GM18868 (cell line): Measurements from ENCODE around the gene DPP6.
"Not testable (repeated sequence)": the region's sequence is repeated elsewhere in the genome, so short reads cannot be mapped to it uniquely, and the experiment has no call there.

Experiments
- ATAC-seq: cut with Tn5 transposase; IDR thresholded peaks from one replicate; pipeline ENCODE4 v1.9.1; 2021; ENCODE audit warnings: mild to moderate bottlenecking, moderate library complexity; ENCODE audit not compliant: unreplicated experiment

The DPP6 gene

DNA sequence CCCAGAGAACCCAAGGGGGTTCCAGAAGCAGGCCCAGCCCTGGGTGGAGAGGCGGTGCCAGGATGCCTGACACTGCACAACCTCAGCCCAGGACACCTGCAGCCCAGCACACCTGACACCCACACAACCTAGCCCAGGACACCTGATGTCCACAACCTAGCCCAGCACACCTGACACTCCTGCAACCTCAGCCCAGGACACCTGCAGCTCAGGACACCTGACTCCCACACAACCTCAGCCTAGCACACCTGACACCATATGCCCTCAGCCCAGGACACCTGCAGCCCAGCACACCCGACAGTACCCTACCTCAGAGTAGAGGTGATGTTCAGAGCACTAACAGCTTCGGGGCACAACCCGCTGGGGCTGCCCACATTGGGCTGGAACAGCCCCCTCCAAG is 863.4 kb downstream of the DPP6 start:
- no peak for ATAC-seq

DNA sequence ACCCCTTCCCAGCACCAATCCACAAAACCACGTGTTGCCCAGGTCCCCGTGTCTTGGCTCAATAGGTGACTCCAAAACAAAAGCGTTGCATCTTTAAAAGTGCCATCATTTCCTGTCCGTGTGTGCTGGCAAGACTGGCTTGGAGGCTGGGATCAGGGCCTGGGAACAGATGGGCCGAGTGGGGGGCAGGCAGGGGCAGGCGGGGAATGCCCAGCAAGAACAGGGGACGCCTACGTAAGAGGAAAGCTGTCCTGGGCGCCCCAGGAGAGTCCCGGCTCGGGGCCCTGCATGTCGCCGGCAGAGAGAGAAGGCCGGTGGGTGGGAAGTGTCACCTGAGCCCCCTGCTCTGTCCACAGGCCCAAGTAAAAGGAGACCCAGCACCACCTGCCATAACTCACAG is 864.2 kb downstream of the DPP6 start:
- ATAC-seq: no peak

DNA sequence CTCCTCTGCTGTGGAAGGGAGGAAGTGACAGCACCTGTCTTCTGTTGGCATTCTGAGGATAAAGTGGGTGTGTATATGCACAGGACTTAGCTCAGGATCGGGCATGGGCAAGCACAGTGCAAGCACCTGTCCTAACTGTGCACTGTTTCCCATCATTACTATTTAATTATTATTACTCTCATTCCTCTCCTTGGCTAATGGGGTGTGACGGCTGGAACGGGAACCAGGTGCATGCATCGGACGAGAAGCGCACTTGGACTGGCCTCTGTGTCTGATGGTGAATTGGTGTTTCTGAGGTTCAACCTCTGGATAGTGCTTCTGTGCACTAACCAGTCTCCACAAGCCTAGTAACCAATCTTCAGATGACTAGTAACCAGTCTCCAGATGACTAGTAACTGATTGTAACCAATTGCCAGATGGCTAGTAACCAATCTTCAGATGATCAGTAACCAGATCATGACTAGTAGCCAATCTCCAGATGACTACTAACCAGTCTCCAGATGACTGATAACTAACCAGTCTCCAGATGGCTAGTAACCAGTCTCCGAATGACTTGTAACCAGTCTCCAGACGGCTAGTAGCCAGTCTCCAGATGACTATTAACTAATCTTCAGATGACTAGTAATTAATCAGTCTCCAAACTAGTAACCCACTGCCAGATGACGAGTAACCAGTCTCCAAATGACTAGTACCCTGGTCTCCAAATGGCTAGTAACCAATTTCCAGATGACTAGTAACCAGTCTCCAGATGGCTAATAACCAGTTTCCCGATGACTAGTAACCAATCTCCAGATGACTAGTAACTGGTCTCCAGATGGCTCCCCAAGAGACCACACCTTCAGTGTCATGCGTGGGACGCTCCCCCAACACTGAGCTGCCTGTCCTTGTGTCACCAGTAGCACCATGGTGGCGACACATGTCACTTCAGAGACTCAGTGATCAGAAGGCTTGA is 864.9 kb downstream of the DPP6 start:
- ATAC-seq: no peak

DNA sequence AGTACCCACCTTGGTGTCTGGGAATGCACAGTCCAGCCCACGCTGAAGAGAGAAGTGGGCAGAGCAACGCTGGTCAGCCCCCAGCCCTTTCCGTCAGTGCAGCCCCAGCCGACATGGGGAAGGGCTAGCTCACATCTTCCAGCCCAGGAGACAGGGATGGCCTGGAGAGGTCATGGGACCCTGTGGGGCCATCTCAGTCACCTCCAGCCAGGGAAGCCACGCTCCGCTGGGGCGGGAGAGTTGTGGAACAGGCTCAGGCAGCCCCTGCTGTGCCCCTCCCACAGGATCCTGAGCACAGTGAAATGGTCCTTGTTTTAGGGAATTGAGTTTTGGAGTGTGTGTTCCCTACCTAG is 865.6 kb downstream of the DPP6 start:
- no peak for ATAC-seq

DNA sequence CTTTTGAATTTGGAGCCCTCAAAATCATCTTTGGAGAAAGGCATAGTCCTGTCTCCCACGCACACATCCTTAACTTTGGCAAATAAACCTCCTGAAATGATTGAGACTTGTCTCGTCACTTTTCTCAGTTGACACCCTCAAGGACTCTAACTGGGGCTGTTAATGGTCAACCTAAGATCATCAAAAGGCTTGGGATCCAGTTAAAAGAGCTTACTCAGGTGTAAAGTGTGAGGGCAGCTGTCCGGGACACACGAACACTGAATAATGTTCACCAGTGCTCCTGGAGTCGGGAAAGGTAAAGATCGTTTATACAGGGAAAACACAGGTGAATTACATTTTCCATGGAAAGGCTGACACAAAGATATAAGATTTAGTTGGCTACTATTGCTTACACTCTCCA is 866.1 kb downstream of the DPP6 start:
- ATAC-seq: no peak

DNA sequence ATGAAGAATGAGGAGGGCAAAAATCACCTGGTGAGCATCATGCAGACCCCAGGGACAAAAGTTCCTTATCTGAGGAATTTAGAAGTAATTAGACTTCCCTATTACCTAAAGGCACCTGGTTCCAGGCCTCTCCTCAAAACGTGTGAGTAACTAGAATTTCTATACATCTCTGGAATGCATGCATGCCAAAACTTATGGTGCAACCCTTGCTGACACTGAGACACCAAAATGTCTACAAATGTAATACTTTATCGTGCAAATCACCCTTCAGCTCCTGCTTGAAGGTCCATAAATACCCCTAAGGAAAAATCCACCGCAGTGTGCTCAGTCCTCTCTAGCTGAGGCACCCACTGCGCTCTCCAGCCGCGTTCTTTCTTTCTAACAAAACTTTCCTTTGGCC is 866.5 kb downstream of the DPP6 start:
- ATAC-seq: no peak

DNA sequence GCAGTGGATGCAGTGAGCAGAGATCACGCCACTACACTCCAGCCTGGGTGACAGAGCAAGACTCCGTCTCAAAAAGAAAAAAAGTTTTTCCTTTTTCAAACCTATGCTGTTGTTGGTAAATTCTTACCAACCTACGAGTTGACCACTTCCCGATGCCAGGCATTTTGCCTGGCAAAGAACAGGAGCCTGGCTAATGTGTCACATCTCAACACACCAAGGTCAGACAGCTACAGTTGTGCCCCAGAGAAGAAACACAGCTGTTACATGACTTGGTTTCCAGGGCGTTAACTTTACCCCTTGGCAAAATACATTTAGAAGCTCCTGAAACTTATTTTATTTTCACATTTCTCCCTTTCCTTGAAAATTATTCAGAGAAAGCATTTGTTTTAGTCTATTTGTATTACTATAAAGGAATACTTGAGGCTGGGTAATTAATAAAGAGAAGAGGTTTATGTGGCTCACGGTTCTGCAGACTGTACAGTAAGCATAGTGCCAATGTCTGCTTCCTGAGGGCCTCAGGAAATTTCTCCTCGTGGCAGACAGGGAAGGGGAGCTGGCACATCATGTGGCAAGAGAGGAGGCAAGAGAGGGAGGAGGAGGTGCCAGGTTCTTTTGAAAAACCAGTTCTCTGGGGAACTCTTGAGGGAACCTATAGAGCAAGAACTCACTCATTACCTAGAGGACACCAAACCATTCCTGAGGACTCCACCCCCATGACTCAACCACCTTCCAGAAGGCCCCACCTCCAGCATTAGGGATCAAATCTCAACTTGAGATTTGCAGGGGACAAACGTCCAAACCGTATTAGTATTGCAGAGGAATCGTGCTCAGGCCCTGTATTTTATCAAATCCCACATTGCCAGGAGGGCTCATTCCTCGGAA is 867.4 kb downstream of the DPP6 start:
- no peak for ATAC-seq

DNA sequence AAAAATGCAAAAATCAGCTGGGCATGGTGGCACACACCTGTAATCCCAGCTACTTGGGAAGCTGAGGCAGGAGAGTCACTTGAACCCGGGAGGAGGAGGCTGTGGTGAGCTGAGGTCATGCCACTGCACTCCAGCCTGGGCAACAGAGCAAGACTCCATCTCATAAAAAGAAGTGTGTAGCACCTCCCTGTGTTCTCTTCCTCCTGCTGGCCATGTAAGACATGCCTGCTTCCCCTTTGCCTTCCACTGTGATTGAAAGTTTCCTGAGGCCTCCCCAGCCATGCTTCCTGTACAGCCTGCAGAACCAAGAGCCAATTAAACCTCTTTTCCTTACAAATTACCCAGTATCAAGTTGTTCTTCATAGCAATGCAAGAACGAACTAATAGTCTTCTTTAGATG is 870.3 kb downstream of the DPP6 start:
- ATAC-seq: not testable (repeated sequence)

DNA sequence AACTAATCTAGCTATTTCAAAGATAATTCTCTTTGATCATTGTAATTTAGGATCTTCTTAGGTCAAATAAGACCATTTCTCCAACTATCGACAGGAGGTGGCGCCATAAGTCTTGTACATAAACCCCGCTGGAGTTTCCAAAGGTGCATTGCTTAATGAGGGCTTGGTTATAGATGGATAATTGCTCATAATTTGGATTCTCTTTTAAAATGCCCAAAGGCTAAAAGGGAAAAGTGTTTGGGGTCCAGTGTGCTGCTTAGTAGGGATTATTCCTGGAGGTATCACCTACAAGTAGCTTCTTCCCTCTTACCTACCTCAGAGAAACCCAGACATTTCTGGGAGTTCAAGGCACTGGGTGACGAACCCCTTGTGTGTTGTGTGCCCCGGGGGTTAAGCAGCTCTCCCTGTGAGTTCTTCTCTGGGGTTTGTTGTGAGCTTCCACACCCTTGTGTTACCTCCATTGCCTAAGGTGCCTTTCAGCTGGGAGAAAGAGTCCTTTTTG is 875.5 kb downstream of the DPP6 start:
- ATAC-seq: peak; percentile 60

DNA sequence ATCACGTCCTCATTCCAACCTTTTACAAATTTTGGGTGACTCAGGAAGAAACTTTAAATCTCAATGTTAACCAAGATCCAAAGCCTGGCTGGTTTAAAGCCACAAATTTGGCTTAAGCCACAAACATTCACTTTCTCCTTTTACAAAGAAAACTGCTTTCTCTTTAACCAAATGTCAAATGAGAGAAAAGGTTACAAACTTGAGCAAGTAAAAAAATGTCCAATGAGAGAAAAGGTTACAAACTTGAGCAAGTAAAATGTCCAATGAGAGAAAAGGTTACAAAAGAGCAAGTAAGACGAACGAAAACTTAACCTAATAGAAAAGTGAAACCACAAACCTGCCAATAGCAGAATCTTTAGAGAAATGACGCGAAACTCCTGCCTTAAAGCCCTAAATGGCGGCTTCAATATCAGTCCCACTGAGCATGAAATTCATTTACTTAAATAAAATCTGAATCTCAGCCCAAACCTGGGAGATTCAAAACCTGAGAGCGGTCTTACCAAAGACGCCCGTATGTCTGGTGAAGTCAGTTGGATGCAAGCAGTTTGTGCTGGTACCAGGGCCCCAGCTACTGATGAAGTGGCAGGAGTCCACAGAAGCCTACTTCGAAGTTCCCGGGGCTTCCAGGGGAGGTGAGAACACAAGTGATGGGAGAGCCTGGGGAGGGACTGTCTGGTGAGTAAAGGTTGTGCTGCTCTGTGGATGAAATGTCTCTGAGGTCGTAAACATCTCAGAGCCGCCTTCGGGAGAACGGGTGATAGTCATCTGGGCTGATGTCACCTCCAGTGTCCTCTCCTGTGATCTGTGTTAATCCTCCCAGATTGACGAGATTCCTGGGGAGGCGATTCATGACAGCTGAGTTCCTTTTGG is 876.2 kb downstream of the DPP6 start:
- ATAC-seq: peak; percentile 83

DNA sequence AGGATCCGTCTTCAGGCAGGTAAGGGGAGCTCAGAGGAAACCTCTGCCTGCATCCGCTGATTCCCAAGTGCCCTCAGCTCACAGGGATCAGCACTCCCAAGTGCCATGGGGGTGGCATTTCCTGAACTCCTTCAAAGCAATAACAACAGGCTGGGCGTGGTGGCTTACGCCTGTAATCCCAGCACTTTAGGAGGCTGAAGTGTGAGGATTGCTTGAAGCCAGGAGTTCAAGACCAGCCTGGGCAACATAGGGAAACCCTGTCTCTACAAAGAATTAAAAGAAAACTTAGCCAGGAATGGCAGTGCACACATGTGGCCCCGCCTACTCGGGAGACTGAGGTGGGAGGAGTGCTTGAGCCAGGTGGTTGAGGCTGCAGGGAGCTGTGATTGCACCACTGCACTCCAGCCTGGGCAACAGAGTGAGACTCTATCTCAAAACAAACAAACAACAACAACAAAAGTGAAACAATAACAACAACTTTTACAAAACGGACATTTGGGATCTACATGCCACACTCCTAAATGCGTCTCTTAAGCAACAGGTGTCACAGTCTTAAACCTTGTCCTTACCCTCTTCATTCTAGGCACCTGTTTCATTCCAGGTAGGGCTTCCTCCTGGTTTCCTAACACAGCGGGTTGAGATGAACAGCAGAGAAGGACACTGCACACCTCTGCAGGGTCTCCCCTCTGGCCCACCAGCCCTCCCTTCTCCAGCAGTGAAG is 877.0 kb downstream of the DPP6 start:
- ATAC-seq: no peak

DNA sequence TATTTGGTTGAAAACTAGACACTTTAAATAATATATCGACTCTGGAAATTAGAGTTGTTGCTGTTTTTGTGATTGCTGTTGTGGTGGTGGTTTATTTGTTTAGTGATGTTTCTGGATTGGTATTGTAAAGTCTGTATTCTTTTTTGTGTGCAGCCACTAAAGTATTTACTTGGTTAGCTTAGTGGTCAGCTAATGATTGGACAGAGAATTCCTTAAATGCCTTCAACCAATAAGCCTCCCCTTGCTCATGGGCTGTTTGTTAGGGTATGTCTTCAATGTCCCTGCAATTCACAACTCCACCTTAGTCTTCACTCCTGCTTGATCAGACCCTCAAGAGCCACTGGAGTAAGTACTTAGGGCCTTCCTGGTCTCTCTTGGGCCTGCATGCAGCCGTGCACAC is 879.7 kb downstream of the DPP6 start:
- no peak for ATAC-seq

DNA sequence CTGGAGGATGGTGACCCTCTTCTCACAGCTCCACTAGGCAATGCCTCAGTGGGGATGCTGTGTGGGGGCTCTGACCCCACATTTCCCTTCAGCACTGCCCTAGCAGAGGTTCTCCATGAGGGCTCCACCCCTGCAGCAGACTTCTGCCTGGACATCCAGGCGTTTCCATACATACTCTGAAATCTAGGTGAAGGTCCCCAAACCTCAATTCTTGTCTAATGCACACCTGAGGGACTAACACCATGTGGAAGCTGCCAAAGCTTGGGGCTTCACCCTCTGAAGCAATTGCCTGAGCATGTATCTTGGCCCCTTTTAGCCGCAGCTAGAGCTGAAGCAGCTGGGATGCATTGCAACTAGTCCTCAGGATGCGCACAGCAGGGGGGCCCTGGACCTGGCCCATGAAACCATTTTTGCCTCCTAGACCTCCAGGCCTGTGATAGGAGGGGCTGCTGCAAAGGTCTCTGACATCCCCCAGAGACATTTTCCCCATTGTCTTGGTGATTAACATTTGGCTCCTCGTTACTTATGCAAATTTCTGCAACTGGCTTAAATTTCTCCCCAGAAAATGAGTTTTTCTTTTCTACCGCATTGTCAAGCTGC is 882.3 kb downstream of the DPP6 start:
- ATAC-seq: not testable (repeated sequence)

DNA sequence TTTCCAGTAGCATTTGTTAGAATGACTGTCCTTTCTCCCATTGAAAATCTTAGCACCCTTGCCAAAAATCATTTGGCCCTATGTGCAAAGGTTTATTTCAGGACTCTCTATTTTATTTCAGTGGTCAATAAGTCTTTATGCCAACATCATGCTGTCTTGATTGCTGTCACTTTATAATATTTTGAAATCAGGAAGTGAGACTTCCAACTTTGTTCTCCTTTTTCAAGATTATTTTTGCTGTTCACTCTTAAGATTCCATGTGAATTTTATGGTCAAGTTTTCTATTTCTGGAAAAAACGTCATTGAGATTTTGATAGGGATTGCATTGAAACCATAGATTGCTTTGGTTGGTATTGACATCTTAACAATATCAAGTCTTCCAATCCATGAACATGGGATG is 885.6 kb downstream of the DPP6 start:
- no peak for ATAC-seq

DNA sequence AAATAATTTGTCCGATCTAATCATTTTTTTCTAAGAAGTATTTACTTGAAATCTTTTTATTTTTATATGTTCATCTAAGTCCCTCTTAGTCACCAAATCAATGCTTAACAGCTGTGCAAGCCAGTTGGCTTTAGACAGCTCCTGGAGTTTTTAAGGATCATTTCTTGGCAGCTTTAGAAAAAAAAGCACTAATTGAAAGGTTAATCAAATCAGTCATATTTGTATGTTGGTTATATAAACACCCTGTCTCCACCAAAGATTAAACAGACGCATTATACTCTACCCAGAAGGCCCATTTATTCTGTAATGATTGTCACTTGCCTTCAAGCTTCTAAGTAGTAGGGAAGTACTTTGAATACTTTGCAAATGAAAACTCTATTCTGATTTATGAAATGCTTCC is 890.5 kb downstream of the DPP6 start:
- ATAC-seq: no peak
